Fibroblast of mammary gland (primary cell): ENCODE measurements around the gene CNPPD1.
A peak's percentile ranks its signal among the peaks of the same experiment; 100 is the strongest.

ENCODE experiments used
- DNase-seq: peaks from one replicate; pipeline ENCODE4 v3.0.0-alpha.2; 2010; ENCODE audit warnings: low read depth
- H3K4me3 ChIP-seq: 2 replicates; pipeline ENCODE4 v1.5.1; 2011; ENCODE audit warnings: low read depth, mild to moderate bottlenecking, low read length, moderate library complexity; ENCODE audit not compliant: control insufficient read depth
- CTCF ChIP-seq: conservative IDR thresholded peaks from 2 replicates; pipeline ENCODE4 v1.5.1; 2011; ENCODE audit warnings: low read depth, low read length, inconsistent platforms; ENCODE audit not compliant: control insufficient read depth, insufficient read depth

The CNPPD1 gene

GRCh38 chr2:219177552-219178376, 1.0 kb upstream of the CNPPD1 start, which contains the start of gene RETREG2:
TSS of gene RETREG2 (plus strand) at chr2:219178275. CDS start at chr2:219178353, 78 bp downstream.
- peak; percentile 92 for DNase-seq
- TF ChIP-seq CTCF, result no peak
- H3K4me3 ChIP-seq, result peak within 1 kb of the TSS; percentile 88

GRCh38 chr2:219175928-219176817, 552 bp downstream of the CNPPD1 start:
- H3K4me3 ChIP-seq, result peak overlapping the region; percentile 88
- TF ChIP-seq CTCF, result no peak
- peak; percentile 22 for DNase-seq

GRCh38 chr2:219175486-219175885, 1.2 kb downstream of the CNPPD1 start:
- no peak for DNase-seq
- no peak for TF ChIP-seq CTCF
- peak overlapping the region; percentile 88 for H3K4me3 ChIP-seq

GRCh38 chr2:219174801-219175200, 1.9 kb downstream of the CNPPD1 start:
- no peak overlapping the region for H3K4me3 ChIP-seq
- no peak for DNase-seq

GRCh38 chr2:219174146-219174545, 2.6 kb downstream of the CNPPD1 start:
- no peak for TF ChIP-seq CTCF
- no peak overlapping the region for H3K4me3 ChIP-seq
- no peak for DNase-seq

More at GRCh38 chr2:219174801-219175200, 1.9 kb downstream of the CNPPD1 start:
- no peak for TF ChIP-seq CTCF

GRCh38 chr2:219173176-219173575, 3.5 kb downstream of the CNPPD1 start:
- TF ChIP-seq CTCF, result no peak
- no peak for DNase-seq
- no peak overlapping the region for H3K4me3 ChIP-seq
